ENCODE measurements around the gene COMT. TPM values are rescaled to one million over a fixed set of nuclear protein-coding genes. Genes with fewer than 3 reads are reported as not detected.

The COMT gene
- total and polyA plus RNA-seq, 9 of the 15 experiments (the other 6 are each of a cell fraction or from before 2014, with no cell fraction given) = 12.5 to 351 (median 155) TPM

GRCh38 chr22:19955241-19956128, 13.9 kb downstream of the COMT start (continued):
- TF ChIP-seq CHD7 (IDR thresholded peaks at IDR 0.05; ENCODE audit: low read depth, low read length) = peak; percentile 27
- no peak for TF ChIP-seq MTA1 (IDR thresholded peaks at IDR 0.05; ENCODE audit: borderline replicate concordance)
- no peak for TF ChIP-seq NELFE (IDR thresholded peaks at IDR 0.05; ENCODE audit: insufficient read depth, insufficient read length)
- TF ChIP-seq CBFB (CRISPR knock-in tag; IDR thresholded peaks at IDR 0.05) = no peak
- TF ChIP-seq TCF15 (CRISPR knock-in tag; IDR thresholded peaks at IDR 0.05) = no peak
- peak; percentile 26 for TF ChIP-seq TBP (optimal IDR thresholded peaks at IDR 0.05; ENCODE audit: low read depth, low read length)
- TF ChIP-seq SFPQ (IDR thresholded peaks at IDR 0.05; ENCODE audit: low read depth, low read length) = no peak
- no peak for TF ChIP-seq BCL6 (CRISPR knock-in tag; IDR thresholded peaks at IDR 0.05)
- no peak for TF ChIP-seq SIN3A (IDR thresholded peaks at IDR 0.05; ENCODE audit: borderline replicate concordance in 2 of 2, control insufficient read depth in 1 of 2, low read depth in 2 of 2, low read length in 2 of 2)
- peak; percentile 63 for TF ChIP-seq SIRT6 (IDR thresholded peaks at IDR 0.05; ENCODE audit: low read depth, low read length)
- TF ChIP-seq MCM3 (IDR thresholded peaks at IDR 0.05) = no peak
- no peak for TF ChIP-seq DIDO1 (tag; IDR thresholded peaks at IDR 0.05; ENCODE audit: low read depth)
- no peak for TF ChIP-seq ZNF212 (CRISPR knock-in tag; IDR thresholded peaks at IDR 0.05)
- no peak for TF ChIP-seq HCFC1 (IDR thresholded peaks at IDR 0.05; ENCODE audit: low read depth, low read length)
